ENCODE data around the gene FAIM2.
"Not testable (repeated sequence)": the region's sequence is repeated elsewhere in the genome, so short reads cannot be mapped to it uniquely, and the experiment has no call there.

FAIM2 gene

GRCh38 chr12:49877066-49877465, 26.6 kb downstream of the FAIM2 start:
- DNase-seq, result no peak

- no peak for DNase-seq
Observed at GRCh38 chr12:49876070-49876469, 27.6 kb downstream of the FAIM2 start.

- no peak for DNase-seq
Observed at GRCh38 chr12:49875115-49875720, 28.5 kb downstream of the FAIM2 start.

- no peak for DNase-seq
Observed at GRCh38 chr12:49874142-49874897, 29.4 kb downstream of the FAIM2 start.

- DNase-seq, result no peak
Observed at GRCh38 chr12:49873361-49873934, 30.3 kb downstream of the FAIM2 start.

GRCh38 chr12:49872781-49873181, 30.9 kb downstream of the FAIM2 start:
- DNase-seq, result peak; percentile 90

GRCh38 chr12:49872381-49872780, 31.3 kb downstream of the FAIM2 start:
- no peak for DNase-seq

GRCh38 chr12:49871811-49872251, 31.9 kb downstream of the FAIM2 start:
- not testable (repeated sequence) for DNase-seq

GRCh38 chr12:49871263-49871561, 32.5 kb downstream of the FAIM2 start:
- no peak for DNase-seq

GRCh38 chr12:49870501-49871262, 33.0 kb downstream of the FAIM2 start:
- no peak for DNase-seq

GRCh38 chr12:49869816-49870500, 33.7 kb downstream of the FAIM2 start:
- DNase-seq, result no peak

- peak; percentile 93 for DNase-seq
Observed at GRCh38 chr12:49868952-49869815, 34.5 kb downstream of the FAIM2 start.

GRCh38 chr12:49868449-49868848, 35.3 kb downstream of the FAIM2 start:
- no peak for DNase-seq

GRCh38 chr12:49867570-49868341, 35.9 kb downstream of the FAIM2 start:
- no peak for DNase-seq

GRCh38 chr12:49866859-49867569, 36.7 kb downstream of the FAIM2 start:
- DNase-seq, result peak; percentile 75

- DNase-seq, result no peak
Observed at GRCh38 chr12:49865782-49866135, 37.9 kb downstream of the FAIM2 start.

- no peak for DNase-seq
Observed at GRCh38 chr12:49865109-49865781, 38.5 kb downstream of the FAIM2 start.

GRCh38 chr12:49864798-49865090, 39.0 kb downstream of the FAIM2 start:
- DNase-seq, result no peak

GRCh38 chr12:49863946-49864797, 39.5 kb downstream of the FAIM2 start:
- DNase-seq, result no peak
